Upper lobe of right lung (tissue), 1 donor: ENCODE measurements around the gene ARMH2. TPM values are rescaled to one million over a fixed set of nuclear protein-coding genes. Genes with fewer than 3 reads are reported as not detected.

Experiments
- ATAC-seq: fragments of 200-7000 bp; cut with Tn5 transposase; one replicate; pipeline ENCODE4 v1.9.1; 2020; ENCODE audit warnings: mild to moderate bottlenecking, moderate library complexity
- DNase-seq: peaks from one replicate; pipeline ENCODE4 v3.0.0-alpha.2; 2020
- H3K27ac ChIP-seq: fragments of 200-600 bp; one replicate; pipeline ENCODE4 v1.8.0; 2022
- H3K27me3 ChIP-seq: fragments of 200-600 bp; one replicate; pipeline ENCODE4 v1.8.0; 2022; ENCODE audit warnings: mild to moderate bottlenecking
- H3K36me3 ChIP-seq: fragments of 200-600 bp; one replicate; pipeline ENCODE4 v1.8.0; 2022
- H3K4me1 ChIP-seq: fragments of 200-600 bp; one replicate; pipeline ENCODE4 v1.8.0; 2022
- H3K4me3 ChIP-seq: fragments of 200-600 bp; one replicate; pipeline ENCODE4 v1.8.0; 2022; ENCODE audit warnings: mild to moderate bottlenecking
- H3K9me3 ChIP-seq: fragments of 200-600 bp; one replicate; pipeline ENCODE4 v1.8.0; 2022
- intact Hi-C: fragments of 100-400 bp; cut with DNase I; formaldehyde crosslinking; loops from one replicate; pipeline ENCODE4 v1.11.0; 2022
- total RNA-seq: library from RNA; stranded (reverse); fragmentation: NEBNext Ultra II Directional; extraction: Animal tissue kit (Norgen Biotek cat#: 25700); gene quantifications from one replicate; pipeline ENCODE4 v1.2.1, GENCODE V29; 2021
- TF ChIP-seq, protein P1 (sequence below): fragments of 200-600 bp; IDR thresholded peaks from one replicate; pipeline ENCODE4 v1.8.0; 2022; ENCODE audit warnings: antibody characterized with exemption
- donor health status: DM: no; HTN: yes; CAD: no; lungs with severe emphysema.

ARMH2 gene
- total RNA-seq, 1 donor from 2014 or later: not detected

DNA sequence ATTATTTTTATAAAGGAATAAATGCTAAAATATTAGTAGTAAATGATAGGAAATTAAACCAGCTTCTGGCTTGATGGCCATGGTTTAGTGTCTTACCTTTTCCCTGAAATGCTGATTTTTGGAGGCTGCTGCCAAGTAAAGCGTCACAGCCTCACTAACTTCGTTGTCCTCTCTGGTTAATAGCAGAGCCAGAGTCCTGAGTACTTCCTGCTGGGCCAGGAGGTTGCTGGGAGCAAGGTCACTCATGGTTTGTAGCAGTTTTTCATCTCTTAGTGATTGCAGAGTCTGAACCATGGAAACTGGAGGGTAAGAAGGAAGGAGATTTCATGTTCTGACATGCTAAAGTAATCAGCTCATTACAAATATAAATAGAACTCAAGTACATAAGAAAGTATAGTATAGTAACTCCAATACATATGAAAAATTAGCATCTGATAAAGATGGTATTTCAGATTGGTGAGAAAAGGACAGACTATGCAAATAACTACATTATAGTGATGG is 26.5 kb upstream of the ARMH2 start:
- Histone ChIP-seq H3K4me1 (no peaks in the 10 kb centered on the region), H3K27ac (no peak overlapping the region), H3K36me3 (no peaks in the 10 kb centered on the region), H3K9me3 (no peaks in the 10 kb centered on the region), H3K27me3 (no peaks in the 10 kb centered on the region), H3K4me3 (no peak overlapping the region)
- no peak for DNase-seq
- no peak for ATAC-seq
- TF ChIP-seq, protein P1, sequence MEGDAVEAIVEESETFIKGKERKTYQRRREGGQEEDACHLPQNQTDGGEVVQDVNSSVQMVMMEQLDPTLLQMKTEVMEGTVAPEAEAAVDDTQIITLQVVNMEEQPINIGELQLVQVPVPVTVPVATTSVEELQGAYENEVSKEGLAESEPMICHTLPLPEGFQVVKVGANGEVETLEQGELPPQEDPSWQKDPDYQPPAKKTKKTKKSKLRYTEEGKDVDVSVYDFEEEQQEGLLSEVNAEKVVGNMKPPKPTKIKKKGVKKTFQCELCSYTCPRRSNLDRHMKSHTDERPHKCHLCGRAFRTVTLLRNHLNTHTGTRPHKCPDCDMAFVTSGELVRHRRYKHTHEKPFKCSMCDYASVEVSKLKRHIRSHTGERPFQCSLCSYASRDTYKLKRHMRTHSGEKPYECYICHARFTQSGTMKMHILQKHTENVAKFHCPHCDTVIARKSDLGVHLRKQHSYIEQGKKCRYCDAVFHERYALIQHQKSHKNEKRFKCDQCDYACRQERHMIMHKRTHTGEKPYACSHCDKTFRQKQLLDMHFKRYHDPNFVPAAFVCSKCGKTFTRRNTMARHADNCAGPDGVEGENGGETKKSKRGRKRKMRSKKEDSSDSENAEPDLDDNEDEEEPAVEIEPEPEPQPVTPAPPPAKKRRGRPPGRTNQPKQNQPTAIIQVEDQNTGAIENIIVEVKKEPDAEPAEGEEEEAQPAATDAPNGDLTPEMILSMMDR: no peak
- intact Hi-C loops: no loop called here

- TF ChIP-seq, protein P1: no peak
- DNase-seq: no peak
These were observed 25.6 kb upstream of the ARMH2 start for GRCh38 chr6:24824142-24824938.

GRCh38 chr6:24823185-24823584 is 24.5 kb upstream of the ARMH2 start:
- no peak for ATAC-seq
- no peaks in the 10 kb centered on the region for H3K4me1 ChIP-seq
- H3K27me3 ChIP-seq: no peaks in the 10 kb centered on the region
- intact Hi-C loops: no loop called here
- H3K4me3 ChIP-seq: no peak overlapping the region
- H3K9me3 ChIP-seq: no peaks in the 10 kb centered on the region
- TF ChIP-seq, protein P1: no peak
- H3K36me3 ChIP-seq: no peaks in the 10 kb centered on the region
- DNase-seq: no peak
- no peak overlapping the region for H3K27ac ChIP-seq

More at GRCh38 chr6:24824142-24824938, 25.6 kb upstream of the ARMH2 start:
- no peak overlapping the region for H3K27ac ChIP-seq
- no peaks in the 10 kb centered on the region for H3K9me3 ChIP-seq
- H3K27me3 ChIP-seq: no peaks in the 10 kb centered on the region
- H3K36me3 ChIP-seq: no peaks in the 10 kb centered on the region
- intact Hi-C loops: no loop called here
- ATAC-seq: no peak
- H3K4me1 ChIP-seq: no peaks in the 10 kb centered on the region
- H3K4me3 ChIP-seq: no peak overlapping the region

DNA sequence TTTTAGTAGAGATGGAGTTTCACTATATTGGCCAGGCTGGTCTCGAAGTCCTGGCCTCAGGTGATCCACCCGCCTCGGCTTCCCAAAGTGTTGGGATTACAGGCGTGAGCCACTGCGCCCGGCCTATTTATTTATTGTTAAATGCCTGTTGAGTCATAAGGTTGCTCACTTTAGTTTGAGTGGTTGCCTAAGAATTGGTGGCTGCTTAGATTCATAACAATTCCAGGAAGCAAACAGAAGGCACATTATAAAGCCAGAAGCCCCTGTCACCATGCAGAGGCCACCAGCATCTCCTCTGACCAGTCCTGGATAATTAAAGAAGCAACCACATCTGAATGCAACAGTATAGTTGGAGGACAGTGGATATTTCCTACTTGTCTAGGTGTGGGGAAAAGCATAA is 24.0 kb upstream of the ARMH2 start:
- no peak for DNase-seq
- intact Hi-C loops: no loop called here

GRCh38 chr6:24821860-24822444 is 23.2 kb upstream of the ARMH2 start:
- Histone ChIP-seq H3K4me1 (no peaks in the 10 kb centered on the region), H3K36me3 (no peaks in the 10 kb centered on the region), H3K27ac (no peak overlapping the region), H3K27me3 (no peaks in the 10 kb centered on the region), H3K9me3 (no peaks in the 10 kb centered on the region), H3K4me3 (no peak overlapping the region)
- DNase-seq: no peak
- no peak for ATAC-seq
- TF ChIP-seq, protein P1: no peak
- intact Hi-C loops: no loop called here

More for the DNA sequence above, 24.0 kb upstream of the ARMH2 start:
- no peak overlapping the region for H3K4me3 ChIP-seq
- no peaks in the 10 kb centered on the region for H3K4me1 ChIP-seq
- ATAC-seq: no peak
- H3K27me3 ChIP-seq: no peaks in the 10 kb centered on the region
- no peaks in the 10 kb centered on the region for H3K9me3 ChIP-seq
- H3K36me3 ChIP-seq: no peaks in the 10 kb centered on the region
- no peak overlapping the region for H3K27ac ChIP-seq
- TF ChIP-seq, protein P1: no peak
